ENCODE results near the gene PDPK1. TPM values are rescaled to one million over a fixed set of nuclear protein-coding genes. Genes with fewer than 3 reads are reported as not detected.
A peak's percentile ranks its signal among the peaks of the same experiment; 100 is the strongest.
"Not testable (repeated sequence)": the region's sequence is repeated elsewhere in the genome, so short reads cannot be mapped to it uniquely, and the experiment has no call there.

Gene PDPK1
- total RNA-seq, 4 donors from 2014 or later: 35.3 to 40.4 (median 39.0) TPM

GRCh38 chr16:2603165-2604015 is 65.6 kb downstream of the PDPK1 start:
- intact Hi-C loops (cut with DNase I; ENCODE audit: low total_unique reads): no loop called here
- peak overlapping the region; percentile 91 for H3K4me3 ChIP-seq (ENCODE audit: low read depth, poor library complexity, severe bottlenecking)
- TF ChIP-seq POLR2A (IDR thresholded peaks at IDR 0.05) (peak in 1 of 2 donors; percentile 10), CTCF (IDR thresholded peaks at IDR 0.05) (no peak)
- 1% methylated on average over 29 to 58 of the region's 58 CpGs for WGBS, 2 donors
- DNase-seq (ENCODE audit: low spot score in 2 of 2): peak; percentile 92 to 98

- DNase-seq (ENCODE audit: low spot score in 2 of 2); intact Hi-C loops (cut with DNase I; ENCODE audit: low total_unique reads): not testable (repeated sequence)
- WGBS, 2 donors: 3% methylated on average over 12 of the region's 12 CpGs
- H3K4me3 ChIP-seq (ENCODE audit: low read depth, poor library complexity, severe bottlenecking): peak overlapping the region; percentile 91
These were observed 66.2 kb downstream of the PDPK1 start for GRCh38 chr16:2604016-2604369.

- intact Hi-C loops (cut with DNase I; ENCODE audit: low total_unique reads); H3K4me3 ChIP-seq (ENCODE audit: low read depth, poor library complexity, severe bottlenecking); DNase-seq (ENCODE audit: low spot score in 2 of 2): not testable (repeated sequence)
- WGBS, 2 donors: no CpG with 5 or more reads among the region's 8 CpGs
These were observed 69.0 kb downstream of the PDPK1 start for GRCh38 chr16:2606820-2607219.

GRCh38 chr16:2609345-2609744 is 71.5 kb downstream of the PDPK1 start:
- DNase-seq (ENCODE audit: low spot score in 2 of 2); intact Hi-C loops (cut with DNase I; ENCODE audit: low total_unique reads); H3K4me3 ChIP-seq (ENCODE audit: low read depth, poor library complexity, severe bottlenecking): not testable (repeated sequence)
- whole genome bisulfite sequencing, 2 donors: 32 to 34% methylated on average over 3 to 10 of the region's 11 CpGs

GRCh38 chr16:2609827-2610470 is 72.1 kb downstream of the PDPK1 start:
- no peak for DNase-seq (ENCODE audit: low spot score in 2 of 2)

GRCh38 chr16:2610781-2611498 is 73.1 kb downstream of the PDPK1 start:
- intact Hi-C loops (cut with DNase I; ENCODE audit: low total_unique reads): no loop called here
- no peak for TF ChIP-seq POLR2A (IDR thresholded peaks at IDR 0.05)
- TF ChIP-seq CTCF (IDR thresholded peaks at IDR 0.05): no peak
- DNase-seq (ENCODE audit: low spot score in 2 of 2): peak in 1 of 2 donors; percentile 76
- 87 to 92% methylated on average over 28 to 29 of the region's 29 CpGs for WGBS, 2 donors
- no peak overlapping the region for H3K4me3 ChIP-seq (ENCODE audit: low read depth, poor library complexity, severe bottlenecking)

More at GRCh38 chr16:2609827-2610470, 72.1 kb downstream of the PDPK1 start:
- intact Hi-C loops (cut with DNase I; ENCODE audit: low total_unique reads): no loop called here
- WGBS, 2 donors: 88 to 91% methylated on average over 12 of the region's 12 CpGs
- no peak overlapping the region for H3K4me3 ChIP-seq (ENCODE audit: low read depth, poor library complexity, severe bottlenecking)
- TF ChIP-seq CTCF (IDR thresholded peaks at IDR 0.05) (no peak), POLR2A (IDR thresholded peaks at IDR 0.05) (no peak)

GRCh38 chr16:2611499-2611862 is 73.7 kb downstream of the PDPK1 start:
- intact Hi-C loops (cut with DNase I; ENCODE audit: low total_unique reads): no loop called here
- WGBS, 2 donors: 94 to 96% methylated on average over 11 to 12 of the region's 12 CpGs
- H3K4me3 ChIP-seq (ENCODE audit: low read depth, poor library complexity, severe bottlenecking): no peak overlapping the region
- TF ChIP-seq CTCF (IDR thresholded peaks at IDR 0.05) (no peak), POLR2A (IDR thresholded peaks at IDR 0.05) (no peak)
- peak in 1 of 2 donors; percentile 40 for DNase-seq (ENCODE audit: low spot score in 2 of 2)

- WGBS, 2 donors: no CpG with 5 or more reads among the region's 17 CpGs
- intact Hi-C loops (cut with DNase I; ENCODE audit: low total_unique reads); H3K4me3 ChIP-seq (ENCODE audit: low read depth, poor library complexity, severe bottlenecking): not testable (repeated sequence)
- DNase-seq (ENCODE audit: low spot score in 2 of 2): peak in 1 of 2 donors; percentile 52
These were observed 74.1 kb downstream of the PDPK1 start for GRCh38 chr16:2611877-2612276.

- no CpG with 5 or more reads among the region's 19 CpGs for WGBS, 2 donors
- H3K4me3 ChIP-seq (ENCODE audit: low read depth, poor library complexity, severe bottlenecking); intact Hi-C loops (cut with DNase I; ENCODE audit: low total_unique reads): not testable (repeated sequence)
- peak in 1 of 2 donors; percentile 49 for DNase-seq (ENCODE audit: low spot score in 2 of 2)
These were observed 75.4 kb downstream of the PDPK1 start for GRCh38 chr16:2613251-2613650.

Data from lower leg skin (tissue), 4 donors.